ENCODE measurements around the gene ACTR3. TPM values are rescaled to one million over a fixed set of nuclear protein-coding genes. Genes with fewer than 3 reads are reported as not detected.

The ACTR3 gene
- total and polyA plus RNA-seq, 11 donors: 15.3 to 238 (median 115) TPM

- peaks cover 0 to 68% (median 17%) of the 10 kb centered on the region in 12 donors for H3K4me1 ChIP-seq
- 81 to 87% (median 85%) methylated on average over 6 of the region's 6 CpGs for WGBS, 4 donors
Observed at GRCh38 chr2:113910967-113911678, 21.2 kb downstream of the ACTR3 start.

GRCh38 chr2:113915082-113915819, 25.4 kb downstream of the ACTR3 start:
- peaks cover 0 to 71% (median 55%) of the 10 kb centered on the region in 9 donors for H3K36me3 ChIP-seq
- peaks cover 0 to 40% (median 1%) of the 10 kb centered on the region in 12 donors for H3K4me1 ChIP-seq
- TF ChIP-seq POLR2A (IDR thresholded peaks at IDR 0.05) (no peak), CTCF (IDR thresholded peaks at IDR 0.05) (no peak)
- intact Hi-C loops (cut with DNase I): no loop called here
- 85 to 94% (median 91%) methylated on average over 10 of the region's 10 CpGs for WGBS, 4 donors
- DNase-seq (no peak), ATAC-seq (no peak)
- no peaks in the 10 kb centered on the region for H3K27me3 ChIP-seq
- H3K9me3 ChIP-seq: no peaks in the 10 kb centered on the region
- no peak overlapping the region for H3K4me3 ChIP-seq
- H3K27ac ChIP-seq: no peak overlapping the region

More at GRCh38 chr2:113910967-113911678, 21.2 kb downstream of the ACTR3 start:
- Histone ChIP-seq H3K27me3 (no peaks in the 10 kb centered on the region), H3K9me3 (peaks cover 0 to 7% (median 0%) of the 10 kb centered on the region in 12 donors), H3K4me3 (no peak overlapping the region), H3K36me3 (peaks cover 0 to 32% (median 20%) of the 10 kb centered on the region in 9 donors), H3K27ac (no peak overlapping the region)
- intact Hi-C loops (cut with DNase I): no loop called here
- TF ChIP-seq CTCF (IDR thresholded peaks at IDR 0.05) (no peak), POLR2A (IDR thresholded peaks at IDR 0.05) (no peak)
- DNase-seq: no peak
- ATAC-seq: no peak

- 87 to 97% (median 89%) methylated on average over 1 of the region's 1 CpG for WGBS, 4 donors
- H3K27me3 ChIP-seq: no peaks in the 10 kb centered on the region
- DNase-seq (no peak), ATAC-seq (no peak)
- H3K4me1 ChIP-seq: peaks cover 0 to 49% (median 0%) of the 10 kb centered on the region in 12 donors
- intact Hi-C loops (cut with DNase I): no loop called here
- peaks cover 0 to 90% (median 55%) of the 10 kb centered on the region in 9 donors for H3K36me3 ChIP-seq
- H3K4me3 ChIP-seq: no peak overlapping the region
- H3K27ac ChIP-seq: no peak overlapping the region
- no peaks in the 10 kb centered on the region for H3K9me3 ChIP-seq
- no peak for TF ChIP-seq POLR2A (IDR thresholded peaks at IDR 0.05)
- no peak for TF ChIP-seq CTCF (IDR thresholded peaks at IDR 0.05)
Observed at GRCh38 chr2:113918229-113918628, 28.3 kb downstream of the ACTR3 start.

GRCh38 chr2:113920996-113921395, 31.1 kb downstream of the ACTR3 start:
- intact Hi-C loops (cut with DNase I): no loop called here
- TF ChIP-seq POLR2A (IDR thresholded peaks at IDR 0.05) (no peak), CTCF (IDR thresholded peaks at IDR 0.05) (no peak)
- Histone ChIP-seq H3K27ac (no peak overlapping the region), H3K36me3 (peaks cover 0 to 85% (median 56%) of the 10 kb centered on the region in 9 donors), H3K27me3 (no peaks in the 10 kb centered on the region), H3K4me3 (no peak overlapping the region), H3K4me1 (peaks cover 0 to 46% (median 0%) of the 10 kb centered on the region in 12 donors), H3K9me3 (no peaks in the 10 kb centered on the region)
- ATAC-seq (no peak), DNase-seq (no peak)
- WGBS, 4 donors: 87 to 91% (median 89%) methylated on average over 3 of the region's 3 CpGs

All from heart left ventricle (tissue), 16 donors.